Measurements from ENCODE around the gene MBOAT1. TPM values are rescaled to one million over a fixed set of nuclear protein-coding genes. Genes with fewer than 3 reads are reported as not detected.

MBOAT1 gene
- polyA plus RNA-seq, 1 donor from 2014 or later, result not detected

- H3K27me3 ChIP-seq (ENCODE audit: insufficient read depth, low read depth, low read length), result no peaks in the 10 kb centered on the region
- H2AFZ ChIP-seq (ENCODE audit: low read depth, low read length), result no peak overlapping the region
- no peaks in the 10 kb centered on the region for H4K20me1 ChIP-seq (ENCODE audit: insufficient read depth)
- H3K27ac ChIP-seq (ENCODE audit: low read length), result no peak overlapping the region
- no peak overlapping the region for H3K4me3 ChIP-seq (ENCODE audit: low read length)
- no peak for TF ChIP-seq EZH2 (IDR thresholded peaks at IDR 0.05; ENCODE audit: borderline replicate concordance, insufficient read depth, low read length, poor library complexity, severe bottlenecking)
- TF ChIP-seq MXI1 (conservative IDR thresholded peaks at IDR 0.05; ENCODE audit: poor library complexity, severe bottlenecking), result no peak
- TF ChIP-seq REST (IDR thresholded peaks at IDR 0.05; ENCODE audit: borderline replicate concordance), result no peak
- no peak for TF ChIP-seq TAF1 (IDR thresholded peaks at IDR 0.05; ENCODE audit: low read depth)
- no peak for TF ChIP-seq EP300 (conservative IDR thresholded peaks at IDR 0.05; ENCODE audit: poor library complexity, severe bottlenecking)
- no peak for TF ChIP-seq CTCF (IDR thresholded peaks at IDR 0.05; ENCODE audit: poor library complexity, severe bottlenecking)
- no peak for TF ChIP-seq SMC3 (conservative IDR thresholded peaks at IDR 0.05; ENCODE audit: poor library complexity)
- no peak for TF ChIP-seq RAD21 (conservative IDR thresholded peaks at IDR 0.05)
- H3F3A ChIP-seq (ENCODE audit: insufficient read depth, low read length, poor library complexity, severe bottlenecking), result no peaks in the 10 kb centered on the region
- no peaks in the 10 kb centered on the region for H3K9me2 ChIP-seq (ENCODE audit: insufficient read depth, low read length)
- no peak overlapping the region for H3K4me2 ChIP-seq (ENCODE audit: low read length)
- H3K9me3 ChIP-seq (ENCODE audit: low read length), result no peaks in the 10 kb centered on the region
- no peaks in the 10 kb centered on the region for H3K79me2 ChIP-seq (replicated peaks; ENCODE audit: insufficient read depth, low read length)
- no peaks in the 10 kb centered on the region for H3K36me3 ChIP-seq (ENCODE audit: insufficient read depth, low read length)
- H3K9ac ChIP-seq (ENCODE audit: low read length), result no peak overlapping the region
Measured at GRCh38 chr6:20254295-20254694, 42.0 kb upstream of the MBOAT1 start.

- H3K36me3 ChIP-seq (ENCODE audit: insufficient read depth, low read length), result no peaks in the 10 kb centered on the region
- H3F3A ChIP-seq (ENCODE audit: insufficient read depth, low read length, poor library complexity, severe bottlenecking), result no peaks in the 10 kb centered on the region
- H3K4me2 ChIP-seq (ENCODE audit: low read length), result no peak overlapping the region
- H3K9me3 ChIP-seq (ENCODE audit: low read length), result no peaks in the 10 kb centered on the region
- H3K27ac ChIP-seq (ENCODE audit: low read length), result no peak overlapping the region
- H3K79me2 ChIP-seq (replicated peaks; ENCODE audit: insufficient read depth, low read length), result no peaks in the 10 kb centered on the region
- no peak overlapping the region for H2AFZ ChIP-seq (ENCODE audit: low read depth, low read length)
- no peaks in the 10 kb centered on the region for H3K27me3 ChIP-seq (ENCODE audit: insufficient read depth, low read depth, low read length)
- TF ChIP-seq SMC3 (conservative IDR thresholded peaks at IDR 0.05; ENCODE audit: poor library complexity) (no peak), EZH2 (IDR thresholded peaks at IDR 0.05; ENCODE audit: borderline replicate concordance, insufficient read depth, low read length, poor library complexity, severe bottlenecking) (no peak), MXI1 (conservative IDR thresholded peaks at IDR 0.05; ENCODE audit: poor library complexity, severe bottlenecking) (no peak), REST (IDR thresholded peaks at IDR 0.05; ENCODE audit: borderline replicate concordance) (no peak), RAD21 (conservative IDR thresholded peaks at IDR 0.05) (no peak), TAF1 (IDR thresholded peaks at IDR 0.05; ENCODE audit: low read depth) (no peak), POLR2AphosphoS5 (IDR thresholded peaks at IDR 0.05) (no peak), CTCF (IDR thresholded peaks at IDR 0.05; ENCODE audit: poor library complexity, severe bottlenecking) (no peak), EP300 (conservative IDR thresholded peaks at IDR 0.05; ENCODE audit: poor library complexity, severe bottlenecking) (no peak)
- H4K20me1 ChIP-seq (ENCODE audit: insufficient read depth), result no peaks in the 10 kb centered on the region
- H3K9me2 ChIP-seq (ENCODE audit: insufficient read depth, low read length), result no peaks in the 10 kb centered on the region
- no peak overlapping the region for H3K4me3 ChIP-seq (ENCODE audit: low read length)
- H3K9ac ChIP-seq (ENCODE audit: low read length), result no peak overlapping the region
Measured at GRCh38 chr6:20253021-20253420, 40.8 kb upstream of the MBOAT1 start.
